Upper lobe of left lung (tissue), 6 donors: ENCODE measurements around the gene S100A12. TPM values are rescaled to one million over a fixed set of nuclear protein-coding genes. Genes with fewer than 3 reads are reported as not detected.

Experiments used
- ATAC-seq, 2 donors: fragments of 200-7000 bp; cut with Tn5 transposase; one replicate each; pipeline ENCODE4 v1.9.1; 2022; ENCODE audit warnings: mild to moderate bottlenecking in 2 of 2, moderate library complexity in 2 of 2; ENCODE audit not compliant: low FRiP score in 2 of 2
- DNase-seq, 2 donors: peaks; one replicate each; pipeline ENCODE4 v3.0.0-alpha.2; 2019 to 2020
- H3K27ac ChIP-seq, 4 donors: fragments of 200-600 bp; sonication (generic); one replicate each; pipeline ENCODE4 v1.5.1; 2016 to 2019
- H3K27me3 ChIP-seq, 4 donors: fragments of 200-600 bp; sonication (generic); one replicate each; pipeline ENCODE4 v1.5.1; 2017 to 2019
- H3K36me3 ChIP-seq, 4 donors: fragments of 200-600 bp; sonication (generic); one replicate each; pipeline ENCODE4 v1.5.1; 2016 to 2019
- H3K4me1 ChIP-seq, 4 donors: fragments of 200-600 bp; sonication (generic); one replicate each; pipeline ENCODE4 v1.5.1; 2018 to 2019
- H3K4me3 ChIP-seq, 4 donors: fragments of 200-600 bp; sonication (generic); one replicate each; pipeline ENCODE4 v1.5.1; 2017 to 2019; ENCODE audit warnings: mild to moderate bottlenecking in 2 of 4, moderate library complexity in 1 of 4
- H3K9me3 ChIP-seq, 4 donors: fragments of 200-600 bp; sonication (generic); one replicate each; pipeline ENCODE4 v1.5.1; 2018 to 2019
- CTCF ChIP-seq, 6 experiments: fragments of 450-650 bp in 4 of 6; fragments of 200-600 bp in 2 of 6; sonication (generic) in 2 of 6; IDR thresholded peaks; one replicate each; pipeline ENCODE4 v1.5.1; 2016 to 2019; ENCODE audit warnings: antibody characterized with exemption in 6 of 6
- EP300 ChIP-seq, 4 donors: sonication (generic); formaldehyde crosslinking; IDR thresholded peaks; one replicate each; pipeline ENCODE4 v1.5.1; 2017; ENCODE audit warnings: antibody characterized with exemption in 4 of 4, control low read depth in 2 of 4
- POLR2A ChIP-seq, 4 donors: fragments of 450-650 bp; IDR thresholded peaks; one replicate each; pipeline ENCODE4 v1.5.1; 2016 to 2017; ENCODE audit warnings: antibody characterized with exemption in 4 of 4, mild to moderate bottlenecking in 2 of 4
- POLR2AphosphoS5 ChIP-seq, 2 donors: sonication (generic); formaldehyde crosslinking; IDR thresholded peaks; one replicate each; pipeline ENCODE4 v1.5.1; 2017; ENCODE audit warnings: antibody characterized with exemption in 2 of 2
- WGBS, 2 donors: methylation state at CpG; one replicate each; pipeline ENCODE4 v1.1.5; 2017 to 2018; 5-methylcytosine and 5-hydroxymethylcytosine counted together
- small RNA-seq, 4 donors: library from RNA; depleted of rRNA; stranded (forward); fragments of <200 nt; gene quantifications; one replicate each; pipeline ENCODE3, GENCODE V24; 2016
- total RNA-seq, 6 donors: library from RNA; depleted of rRNA in 4 of 6; stranded (reverse); fragments of >200 nt in 4 of 6; gene quantifications; one replicate each; pipeline versions ENCODE4 v1.1.0 to v1.2.1, GENCODE V29; 2016 to 2021
- donor health status: DM: no; HTN: no; CAD: no; lungs with moderate emphysema.
- donor health status: DM: no; HTN: yes; CAD: no; lungs with severe emphysema.

Gene S100A12
- total RNA-seq, 6 donors from 2014 or later, result 5.2 to 75.7 (median 32.1) TPM

- H3K4me1 ChIP-seq, result no peaks in the 10 kb centered on the region
- H3K27ac ChIP-seq, result no peak overlapping the region
- TF ChIP-seq POLR2AphosphoS5 (IDR thresholded peaks at IDR 0.05) (no peak), CTCF (IDR thresholded peaks at IDR 0.05) (no peak), POLR2A (IDR thresholded peaks at IDR 0.05) (no peak), EP300 (IDR thresholded peaks at IDR 0.05) (no peak)
- DNase-seq (no peak), ATAC-seq (no peak)
- H3K27me3 ChIP-seq, result no peaks in the 10 kb centered on the region
- 69 to 70% methylated on average over 8 of the region's 8 CpGs for WGBS, 2 donors
- no peak overlapping the region for H3K4me3 ChIP-seq
- H3K9me3 ChIP-seq, result no peaks in the 10 kb centered on the region
- H3K36me3 ChIP-seq, result no peaks in the 10 kb centered on the region
Measured at GRCh38 chr1:153337980-153338853, 37.2 kb downstream of the S100A12 start.

DNA sequence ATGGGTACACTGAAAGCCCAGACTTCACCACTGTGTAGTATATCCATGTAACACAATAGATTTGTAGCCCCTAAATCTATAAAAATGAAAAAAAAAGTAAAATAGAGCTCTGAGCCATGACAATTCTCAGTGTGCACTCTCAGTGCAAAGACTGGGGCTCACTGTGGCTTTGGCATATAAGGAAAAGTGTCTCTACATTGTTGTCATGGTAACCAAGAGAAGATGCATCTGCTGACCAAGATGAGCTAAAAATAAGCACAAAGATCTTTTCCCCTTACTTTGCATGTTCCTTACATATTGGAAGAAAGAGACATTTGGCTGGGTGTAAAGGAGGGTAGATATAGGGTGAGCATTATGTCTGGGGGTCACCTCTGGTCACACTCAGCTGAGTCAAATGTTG, 38.8 kb downstream of the S100A12 start:
- Histone ChIP-seq H3K27ac (no peak overlapping the region), H3K27me3 (no peaks in the 10 kb centered on the region), H3K4me3 (no peak overlapping the region), H3K9me3 (no peaks in the 10 kb centered on the region), H3K4me1 (no peaks in the 10 kb centered on the region), H3K36me3 (no peaks in the 10 kb centered on the region)
- ATAC-seq (no peak), DNase-seq (no peak)
- TF ChIP-seq EP300 (IDR thresholded peaks at IDR 0.05), result no peak
- no peak for TF ChIP-seq POLR2AphosphoS5 (IDR thresholded peaks at IDR 0.05)
- no peak for TF ChIP-seq CTCF (IDR thresholded peaks at IDR 0.05)
- no peak for TF ChIP-seq POLR2A (IDR thresholded peaks at IDR 0.05)

DNA sequence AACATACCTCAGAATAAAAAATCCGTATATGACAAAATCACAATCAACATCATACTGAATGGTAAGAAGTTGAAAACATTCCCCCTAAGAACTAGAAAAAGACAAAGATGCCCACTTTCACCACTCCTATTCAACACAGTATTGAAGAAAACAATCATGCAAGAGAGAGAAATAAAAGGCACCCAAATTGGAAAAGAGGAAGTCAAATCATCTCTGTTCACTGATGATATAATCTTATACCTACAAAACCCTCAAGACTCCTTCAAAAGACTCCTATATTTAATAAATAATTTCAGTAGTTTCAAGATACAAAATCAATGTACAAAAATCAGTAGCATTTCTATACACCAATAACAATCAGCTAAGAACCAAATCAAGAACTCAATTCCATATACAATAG, 41.5 kb downstream of the S100A12 start:
- no peak overlapping the region for H3K27ac ChIP-seq
- H3K4me3 ChIP-seq, result no peak overlapping the region
- no peaks in the 10 kb centered on the region for H3K36me3 ChIP-seq
- no peak for DNase-seq
- H3K27me3 ChIP-seq, result no peaks in the 10 kb centered on the region
- ATAC-seq, result no peak
- no peaks in the 10 kb centered on the region for H3K9me3 ChIP-seq
- WGBS, 2 donors, result 82 to 93% methylated on average over 1 of the region's 1 CpG
- TF ChIP-seq POLR2A (IDR thresholded peaks at IDR 0.05) (no peak), EP300 (IDR thresholded peaks at IDR 0.05) (no peak), CTCF (IDR thresholded peaks at IDR 0.05) (no peak), POLR2AphosphoS5 (IDR thresholded peaks at IDR 0.05) (no peak)
- H3K4me1 ChIP-seq, result no peaks in the 10 kb centered on the region

DNA sequence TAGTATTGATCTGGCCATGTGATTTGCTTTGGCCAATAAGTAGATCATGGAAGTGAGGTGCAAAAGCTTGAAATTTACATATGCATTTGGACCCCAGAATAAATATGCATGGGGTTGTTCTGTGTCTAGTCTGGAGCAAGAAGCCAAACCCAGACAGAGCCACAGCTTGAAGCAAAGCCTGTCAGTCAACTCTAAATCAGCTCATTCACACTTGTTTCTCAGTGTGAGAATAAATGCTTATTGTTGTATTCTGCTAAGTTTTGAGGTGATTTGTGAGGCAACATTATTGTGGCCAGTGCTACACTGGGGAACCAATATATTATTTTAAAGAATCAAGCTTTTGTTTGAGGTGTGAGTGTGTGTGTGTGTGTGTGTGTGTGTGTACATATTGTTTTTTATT, 50.5 kb downstream of the S100A12 start:
- H3K27me3 ChIP-seq, result no peaks in the 10 kb centered on the region
- no peak overlapping the region for H3K4me3 ChIP-seq
- peaks cover 0 to 12% (median 8%) of the 10 kb centered on the region in 4 donors for H3K9me3 ChIP-seq
- H3K27ac ChIP-seq, result no peak overlapping the region
- DNase-seq, result no peak
- TF ChIP-seq POLR2A (IDR thresholded peaks at IDR 0.05), result no peak
- no peak for TF ChIP-seq POLR2AphosphoS5 (IDR thresholded peaks at IDR 0.05)
- no peak for TF ChIP-seq CTCF (IDR thresholded peaks at IDR 0.05)
- no peaks in the 10 kb centered on the region for H3K36me3 ChIP-seq
- no peaks in the 10 kb centered on the region for H3K4me1 ChIP-seq
- no peak for ATAC-seq

Small RNA genes lying within 50 kb of the gene (small RNA-seq; reads per million reads assigned to genes)
- gene RNU6-160P (0 reads per million in 4 donors), gene S100A15A (0 reads per million in 4 donors)

Other genes with a start within 250 kb of the S100A12 start
- gene SPRR2G, start 224.7 kb downstream of the S100A12 start, total RNA-seq, result not detected
- not detected for gene LELP1, start 172.2 kb downstream of the S100A12 start, total RNA-seq
- gene PRR9, start 158.0 kb downstream of the S100A12 start, total RNA-seq, result not detected
- gene LORICRIN, start 115.9 kb downstream of the S100A12 start, total RNA-seq, result not detected
- gene PGLYRP3, start 62.7 kb downstream of the S100A12 start, total RNA-seq, result not detected
- gene PGLYRP4, start 26.8 kb downstream of the S100A12 start, total RNA-seq, result not detected
- gene S100A9, start 17.8 kb downstream of the S100A12 start, total RNA-seq, result 1,000 to 10,000 TPM in 1 of 6 donors, 100 to 1,000 TPM in 5; 133 to 1,125 (median 606) TPM
- gene S100A8, start 15.5 kb upstream of the S100A12 start, total RNA-seq, result 100 to 1,000 TPM in 4 of 6 donors, 10 to 100 TPM in 2; 49.2 to 842 (median 194) TPM
- not detected for gene S100A7A, start 40.9 kb upstream of the S100A12 start, total RNA-seq
- not detected for gene S100A7, start 85.0 kb upstream of the S100A12 start, total RNA-seq
- 1,000 to 10,000 TPM in 3 of 6 donors, 100 to 1,000 TPM in 3; 399 to 1,595 (median 925) TPM for gene S100A6, start 160.4 kb upstream of the S100A12 start, total RNA-seq
- not detected for gene S100A5, start 165.3 kb upstream of the S100A12 start, total RNA-seq
- 100 to 1,000 TPM; 234 to 983 (median 633) TPM for gene S100A4, start 170.2 kb upstream of the S100A12 start, total RNA-seq
- 1 to 10 TPM in 5 of 6 donors, not detected in 1; 2.0 to 4.4 (median 2.1) TPM for gene S100A3, start 173.6 kb upstream of the S100A12 start, total RNA-seq
- 10 to 100 TPM in 2 of 6 donors, 1 to 10 TPM in 3, not detected in 1; 2.0 to 12.0 (median 7.9) TPM for gene S100A2, start 190.2 kb upstream of the S100A12 start, total RNA-seq
- 100 to 1,000 TPM in 1 of 6 donors, 10 to 100 TPM in 5; 33.5 to 133 (median 55.7) TPM for gene S100A16, start 237.5 kb upstream of the S100A12 start, total RNA-seq
- gene S100A14, start 240.7 kb upstream of the S100A12 start, total RNA-seq, result 100 to 1,000 TPM in 4 of 6 donors, 10 to 100 TPM in 2; 76.5 to 239 (median 133) TPM